HG03103 (cell line): Measurements from ENCODE around the gene ZNRF1.
"Not testable (repeated sequence)": the region's sequence is repeated elsewhere in the genome, so short reads cannot be mapped to it uniquely, and the experiment has no call there.

Source experiments
- ATAC-seq: cut with Tn5 transposase; IDR thresholded peaks from one replicate; pipeline ENCODE4 v1.9.1; 2021; ENCODE audit warnings: low read depth; ENCODE audit not compliant: unreplicated experiment

ZNRF1 gene

GRCh38 chr16:75111514-75111940 lies 112.7 kb downstream of the ZNRF1 start:
- no peak for ATAC-seq

GRCh38 chr16:75111961-75112733 lies 113.3 kb downstream of the ZNRF1 start:
- no peak for ATAC-seq

GRCh38 chr16:75112734-75113491 lies 114.1 kb downstream of the ZNRF1 start:
- no peak for ATAC-seq

GRCh38 chr16:75113541-75114121 lies 114.8 kb downstream of the ZNRF1 start:
- ATAC-seq, result no peak

GRCh38 chr16:75114179-75114945 lies 115.5 kb downstream of the ZNRF1 start:
- ATAC-seq, result no peak

GRCh38 chr16:75114946-75115825 lies 116.4 kb downstream of the ZNRF1 start:
- ATAC-seq, result no peak

- peak; percentile 70 for ATAC-seq
Measured at GRCh38 chr16:75116081-75116910, 117.5 kb downstream of the ZNRF1 start, which contains the start of gene LDHD. Gene LDHD, minus strand, starts transcription at chr16:75116780. Its CDS starts 60 bp downstream, at chr16:75116720.

GRCh38 chr16:75116911-75117245 lies 118.1 kb downstream of the ZNRF1 start:
- no peak for ATAC-seq

- ATAC-seq, result no peak
Measured at GRCh38 chr16:75118943-75119539, 120.2 kb downstream of the ZNRF1 start.

- no peak for ATAC-seq
Measured at GRCh38 chr16:75120253-75120652, 121.4 kb downstream of the ZNRF1 start.

- no peak for ATAC-seq
Measured at GRCh38 chr16:75121949-75122568, 123.2 kb downstream of the ZNRF1 start.

GRCh38 chr16:75122609-75123008 lies 123.8 kb downstream of the ZNRF1 start:
- ATAC-seq, result no peak

- ATAC-seq, result no peak
Measured at GRCh38 chr16:75127713-75128415, 129.0 kb downstream of the ZNRF1 start.

GRCh38 chr16:75129421-75130149 lies 130.8 kb downstream of the ZNRF1 start:
- not testable (repeated sequence) for ATAC-seq

- no peak for ATAC-seq
Measured at GRCh38 chr16:75130150-75130771, 131.4 kb downstream of the ZNRF1 start.

GRCh38 chr16:75131081-75131480 lies 132.3 kb downstream of the ZNRF1 start:
- no peak for ATAC-seq
